KOPT-K1 (cell line): ENCODE results near the gene ZMIZ1.

Experiments used
- H3K27ac ChIP-seq: fragments of 200-600 bp; sonication (generic); 2 replicates; pipeline ENCODE4 v1.5.1; 2016; ENCODE audit warnings: antibody characterized with exemption, mild to moderate bottlenecking, low read depth, low read length; ENCODE audit not compliant: poor library complexity, severe bottlenecking
- H3K36me3 ChIP-seq: fragments of 200-600 bp; sonication (generic); 2 replicates; pipeline ENCODE4 v1.5.1; 2017; ENCODE audit warnings: antibody characterized with exemption, mild to moderate bottlenecking, low read length, moderate library complexity; ENCODE audit not compliant: insufficient read depth
- H3K9me3 ChIP-seq: fragments of 200-600 bp; sonication (generic); 2 replicates; pipeline ENCODE4 v1.5.1; 2017; ENCODE audit warnings: antibody characterized with exemption, low read length, mild to moderate bottlenecking; ENCODE audit not compliant: insufficient read depth, poor library complexity, severe bottlenecking

Gene ZMIZ1

GRCh38 chr10:79088613-79089355, 20.0 kb downstream of the ZMIZ1 start:
- H3K36me3 ChIP-seq: no peaks in the 10 kb centered on the region
- H3K9me3 ChIP-seq: no peaks in the 10 kb centered on the region
- H3K27ac ChIP-seq: peak overlapping the region; percentile 54

- no peaks in the 10 kb centered on the region for H3K36me3 ChIP-seq
- peak overlapping the region; percentile 54 for H3K27ac ChIP-seq
- H3K9me3 ChIP-seq: no peaks in the 10 kb centered on the region
Measured at GRCh38 chr10:79089632-79090031, 20.9 kb downstream of the ZMIZ1 start.

GRCh38 chr10:79090134-79090803, 21.5 kb downstream of the ZMIZ1 start:
- peak overlapping the region; percentile 54 for H3K27ac ChIP-seq
- no peaks in the 10 kb centered on the region for H3K9me3 ChIP-seq
- no peaks in the 10 kb centered on the region for H3K36me3 ChIP-seq

GRCh38 chr10:79092292-79092896, 23.6 kb downstream of the ZMIZ1 start:
- Histone ChIP-seq H3K36me3 (no peaks in the 10 kb centered on the region), H3K9me3 (no peaks in the 10 kb centered on the region), H3K27ac (peak overlapping the region; percentile 53)

- H3K27ac ChIP-seq: peak overlapping the region; percentile 69
- no peaks in the 10 kb centered on the region for H3K9me3 ChIP-seq
- no peaks in the 10 kb centered on the region for H3K36me3 ChIP-seq
Measured at GRCh38 chr10:79093658-79094411, 25.1 kb downstream of the ZMIZ1 start.

- H3K36me3 ChIP-seq: no peaks in the 10 kb centered on the region
- peak overlapping the region; percentile 69 for H3K27ac ChIP-seq
- no peaks in the 10 kb centered on the region for H3K9me3 ChIP-seq
Measured at GRCh38 chr10:79094412-79095175, 25.8 kb downstream of the ZMIZ1 start.

- peak overlapping the region; percentile 69 for H3K27ac ChIP-seq
- no peaks in the 10 kb centered on the region for H3K9me3 ChIP-seq
- H3K36me3 ChIP-seq: no peaks in the 10 kb centered on the region
Measured at GRCh38 chr10:79095316-79095715, 26.6 kb downstream of the ZMIZ1 start.

- Histone ChIP-seq H3K36me3 (no peaks in the 10 kb centered on the region), H3K27ac (peak overlapping the region; percentile 17), H3K9me3 (no peaks in the 10 kb centered on the region)
Measured at GRCh38 chr10:79096514-79096913, 27.7 kb downstream of the ZMIZ1 start.

- Histone ChIP-seq H3K36me3 (no peaks in the 10 kb centered on the region), H3K27ac (peak overlapping the region; percentile 18)
Measured at GRCh38 chr10:79097021-79097872, 28.5 kb downstream of the ZMIZ1 start.

GRCh38 chr10:79098061-79098460, 29.3 kb downstream of the ZMIZ1 start:
- H3K36me3 ChIP-seq: no peaks in the 10 kb centered on the region
- H3K27ac ChIP-seq: peak overlapping the region; percentile 18
- no peaks in the 10 kb centered on the region for H3K9me3 ChIP-seq

More at GRCh38 chr10:79097021-79097872, 28.5 kb downstream of the ZMIZ1 start:
- H3K9me3 ChIP-seq: no peaks in the 10 kb centered on the region

- Histone ChIP-seq H3K9me3 (no peaks in the 10 kb centered on the region), H3K27ac (peak overlapping the region; percentile 29), H3K36me3 (no peaks in the 10 kb centered on the region)
Measured at GRCh38 chr10:79098596-79099015, 29.8 kb downstream of the ZMIZ1 start.

GRCh38 chr10:79099898-79100448, 31.2 kb downstream of the ZMIZ1 start:
- Histone ChIP-seq H3K36me3 (no peaks in the 10 kb centered on the region), H3K9me3 (no peaks in the 10 kb centered on the region), H3K27ac (peak overlapping the region; percentile 29)

- Histone ChIP-seq H3K27ac (peak overlapping the region; percentile 58), H3K36me3 (no peaks in the 10 kb centered on the region), H3K9me3 (no peaks in the 10 kb centered on the region)
Measured at GRCh38 chr10:79100771-79101170, 32.0 kb downstream of the ZMIZ1 start.
